NCI-H2196 treated with DMSO at 0.1 percent for 48 hours (cell line): ENCODE measurements around the gene EHD3.

Experiments
- DNase-seq: peaks from one replicate; lab custom pipeline; 2025; ENCODE audit not compliant: unreplicated experiment; lab: John Stamatoyannopoulos, UW

The EHD3 gene

DNA sequence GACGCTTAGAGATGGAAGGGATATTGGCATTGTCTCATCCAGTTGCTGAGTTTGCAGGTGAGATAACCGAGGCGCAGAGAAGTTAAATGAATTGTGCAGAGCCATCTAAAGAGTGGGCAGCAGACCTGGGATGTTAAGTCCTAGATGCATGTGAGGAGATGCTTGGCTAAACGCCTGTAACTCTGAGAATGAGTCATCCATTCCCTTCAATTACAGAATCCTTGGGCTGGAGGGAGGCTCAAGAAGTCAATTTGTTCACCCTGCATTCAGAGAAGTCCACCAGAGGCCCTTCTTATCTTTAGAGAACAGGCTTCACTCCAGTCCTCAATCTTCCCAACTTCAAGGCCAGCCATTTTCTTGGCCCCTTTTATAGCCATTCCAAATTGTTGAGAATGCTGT lies 1.6 kb downstream of the EHD3 start:
- DNase-seq: no peak

DNA sequence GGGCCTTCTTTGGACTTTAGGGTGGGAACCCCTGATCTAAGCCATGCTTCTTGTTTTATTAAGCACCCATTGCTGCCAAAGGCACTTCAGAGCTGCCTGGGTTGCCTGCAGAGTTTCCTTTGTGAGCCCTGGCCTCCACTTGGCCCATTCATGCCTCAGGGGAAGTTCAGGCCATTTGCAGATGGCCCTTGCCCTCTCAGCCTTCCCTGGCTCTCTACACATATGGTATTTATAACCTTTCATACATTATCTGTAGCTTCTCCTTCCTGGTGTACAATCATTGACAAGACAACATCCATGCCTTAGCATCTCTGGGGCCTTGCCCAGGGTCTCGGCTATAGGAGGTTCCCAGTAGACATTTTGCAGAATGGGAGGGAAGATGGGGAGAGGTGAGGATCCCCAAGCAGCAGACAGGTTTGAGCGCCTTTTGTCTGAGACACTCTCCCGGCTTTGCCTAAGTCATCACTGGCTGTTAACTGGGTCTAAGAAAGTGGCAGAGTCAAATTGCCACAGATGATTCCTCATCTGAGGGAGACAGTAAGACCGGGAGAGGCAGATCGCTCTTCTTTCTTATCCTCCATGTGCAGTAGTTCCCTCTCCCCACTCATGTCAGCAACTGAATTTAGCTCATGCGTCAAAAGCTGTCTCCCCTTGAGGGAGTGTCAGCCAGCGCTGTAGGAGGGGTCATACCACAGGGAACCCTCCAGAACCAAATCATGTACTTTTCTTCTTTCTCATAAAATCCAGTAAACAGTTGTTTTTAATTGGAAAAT lies 2.7 kb downstream of the EHD3 start:
- DNase-seq: no peak

DNA sequence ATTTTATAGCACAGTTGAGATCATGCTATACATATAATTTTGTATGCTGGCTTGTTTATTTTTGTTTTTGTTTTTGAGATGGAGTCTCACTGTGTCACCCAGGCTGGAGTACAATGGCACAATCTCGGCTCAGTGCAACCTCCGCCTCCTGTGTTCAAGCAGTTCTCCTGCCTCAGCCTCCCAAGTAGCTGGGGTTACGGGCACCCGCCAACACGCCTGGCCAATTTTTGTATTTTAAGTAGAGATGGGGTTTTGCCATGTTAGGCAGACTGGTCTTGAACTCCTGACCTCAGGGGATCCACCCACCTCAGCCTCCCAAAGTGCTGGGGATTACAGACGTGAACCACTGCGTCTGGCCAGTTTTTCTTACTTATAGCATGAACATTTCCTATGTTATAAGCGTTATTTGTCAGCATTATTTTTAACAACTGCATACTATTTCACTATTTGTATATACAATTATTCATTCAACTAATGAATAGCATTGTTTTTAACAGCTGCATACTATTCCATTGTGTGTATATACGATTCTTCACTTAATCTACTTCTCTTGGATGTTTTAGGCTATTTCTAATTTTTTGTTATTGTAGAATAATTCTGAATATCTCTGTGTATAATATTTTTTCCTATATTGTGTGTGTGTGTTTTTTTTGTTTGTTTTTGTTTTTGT lies 3.5 kb downstream of the EHD3 start:
- no peak for DNase-seq

DNA sequence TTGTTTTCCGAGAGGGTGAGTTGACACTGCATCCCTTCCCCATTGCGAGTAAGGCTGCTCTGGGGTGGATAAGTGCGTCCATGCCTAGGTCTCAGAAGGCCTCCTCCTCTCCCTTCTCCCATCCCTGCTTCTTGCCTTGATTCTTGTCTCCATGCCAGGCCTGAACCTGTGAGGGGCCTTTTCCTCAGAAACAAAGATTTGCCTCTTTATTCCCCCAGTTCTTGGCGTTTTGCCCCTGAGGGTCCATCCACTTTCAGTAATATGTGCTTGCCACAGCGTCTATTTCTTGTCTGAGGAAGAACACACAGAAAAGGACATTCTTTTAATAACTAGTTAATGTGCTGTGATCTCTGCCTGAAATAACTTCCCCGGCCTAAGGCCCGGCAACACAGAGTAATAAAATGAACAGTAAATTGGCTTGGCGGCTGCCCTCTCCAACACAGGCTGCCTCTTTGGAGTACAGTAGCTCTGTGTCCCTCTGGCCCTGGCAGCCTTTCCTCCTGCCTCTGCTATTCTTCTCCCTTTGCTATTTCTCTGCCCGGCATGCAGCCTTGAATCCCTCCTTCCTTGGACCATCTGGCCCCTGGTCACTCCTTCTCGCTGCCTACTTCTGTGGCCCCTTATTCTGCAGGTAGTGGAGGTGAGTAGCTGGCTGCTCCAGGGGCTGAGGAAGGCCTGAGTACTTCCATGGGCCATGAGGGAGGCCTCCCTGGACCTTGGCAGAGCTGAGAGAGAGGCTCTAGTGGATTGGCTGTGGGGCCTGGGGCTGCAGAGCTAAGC lies 4.4 kb downstream of the EHD3 start:
- no peak for DNase-seq

DNA sequence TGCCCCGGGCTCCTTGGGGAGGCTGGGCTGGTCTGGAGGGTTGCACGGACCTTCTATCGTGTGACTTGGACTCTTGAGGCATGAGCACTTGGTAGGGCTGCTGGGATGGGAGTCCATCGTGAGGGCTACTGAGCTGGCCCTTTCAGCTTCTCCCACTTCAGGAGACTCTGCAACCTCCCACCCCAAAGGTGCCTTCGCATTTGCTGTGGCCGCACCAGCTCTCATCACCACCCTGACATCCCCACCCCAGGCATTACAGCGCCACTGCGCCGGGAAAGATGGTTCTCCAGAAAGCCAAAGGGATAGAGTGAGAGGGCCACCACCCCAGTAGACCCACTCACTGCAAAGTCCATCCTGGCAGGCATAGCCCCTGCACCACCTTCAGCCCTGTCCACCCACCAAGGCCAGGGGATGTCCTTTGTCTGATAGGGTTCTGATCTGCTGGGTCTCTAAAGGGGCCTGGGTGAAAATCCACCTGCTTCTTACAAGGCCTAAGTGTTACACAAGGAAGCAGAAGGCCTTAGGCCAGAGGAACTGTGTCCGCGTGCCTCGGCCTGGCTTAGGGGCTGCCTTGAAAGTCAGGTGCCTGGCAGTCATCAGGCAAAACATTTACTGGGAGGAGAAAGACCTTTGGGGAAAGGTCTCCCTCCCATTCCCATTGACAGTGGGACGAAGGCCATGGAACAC lies 5.1 kb downstream of the EHD3 start:
- DNase-seq: no peak

DNA sequence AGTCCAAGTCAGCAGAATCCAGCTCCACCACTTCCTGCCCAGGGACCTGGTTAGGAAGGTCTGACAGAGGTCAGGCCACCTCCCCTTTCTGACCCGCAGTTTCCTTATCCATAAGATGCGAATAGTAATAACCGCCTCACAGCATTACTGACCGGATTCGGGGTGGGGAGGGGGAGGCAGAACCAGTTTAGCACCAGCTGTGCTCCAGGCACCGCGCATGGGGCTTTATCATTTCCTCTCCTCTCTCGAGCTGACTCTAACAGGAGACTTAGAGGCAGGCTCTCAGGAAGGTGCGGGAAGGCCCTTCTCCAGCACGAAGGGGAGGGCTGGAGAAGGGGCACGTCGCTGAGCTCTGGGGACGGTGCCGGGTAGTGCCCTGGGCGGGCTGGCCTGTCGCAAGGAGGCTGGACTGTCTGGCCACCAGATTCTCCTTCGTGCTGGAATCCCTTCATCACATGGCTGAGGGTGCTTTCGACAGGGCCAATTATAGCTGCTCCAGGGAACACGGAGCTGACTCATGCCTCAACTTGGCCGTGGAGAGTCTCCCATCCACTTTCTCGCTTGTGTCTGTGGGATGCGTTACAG lies 5.7 kb downstream of the EHD3 start:
- no peak for DNase-seq

DNA sequence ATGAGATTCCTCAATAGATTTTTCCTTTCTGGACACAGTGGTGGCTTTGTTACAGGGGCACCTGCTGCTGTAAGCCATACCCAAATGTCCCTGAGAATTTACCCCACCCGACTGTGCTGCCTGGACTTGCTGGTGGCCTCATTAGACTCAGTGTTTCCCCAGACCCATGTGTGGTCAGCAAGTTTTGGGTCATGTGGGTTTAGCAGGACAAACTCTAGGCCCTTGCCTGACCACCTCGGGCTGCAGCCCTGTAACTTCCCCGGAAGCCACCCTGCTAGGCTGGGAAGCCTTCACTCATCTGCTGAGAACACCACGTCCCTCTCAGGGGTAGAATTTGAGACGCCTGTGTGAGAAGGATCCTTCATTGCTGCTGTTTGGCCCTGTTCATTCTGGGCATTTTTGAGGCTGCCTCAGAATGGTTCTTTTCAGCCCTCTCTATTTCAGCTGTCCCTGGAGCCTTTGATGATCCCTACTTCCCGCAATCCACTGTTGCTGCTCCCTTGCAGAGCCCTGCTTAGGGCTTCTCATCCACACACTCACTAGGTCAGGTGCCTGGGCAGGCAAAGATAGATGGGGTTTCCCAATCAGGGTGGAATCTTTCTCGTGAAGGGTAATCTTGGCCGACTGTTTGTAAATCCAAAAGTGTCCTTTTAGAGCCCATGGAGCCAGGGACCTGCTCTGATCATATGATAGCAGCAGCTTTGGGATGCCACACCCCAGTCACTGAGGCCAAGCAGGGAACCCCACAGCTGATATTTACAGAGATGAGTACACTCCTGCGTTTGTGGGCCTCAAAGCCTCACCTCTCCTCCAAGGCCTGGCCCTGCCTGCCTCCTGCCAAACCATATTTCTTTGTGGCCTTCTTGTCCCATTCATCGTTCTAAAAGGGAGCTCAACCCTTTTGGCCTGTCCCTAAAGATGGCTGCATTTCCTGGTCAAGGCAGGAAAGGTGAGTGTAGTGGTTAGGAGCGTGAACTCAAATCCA lies 6.7 kb downstream of the EHD3 start:
- no peak for DNase-seq

DNA sequence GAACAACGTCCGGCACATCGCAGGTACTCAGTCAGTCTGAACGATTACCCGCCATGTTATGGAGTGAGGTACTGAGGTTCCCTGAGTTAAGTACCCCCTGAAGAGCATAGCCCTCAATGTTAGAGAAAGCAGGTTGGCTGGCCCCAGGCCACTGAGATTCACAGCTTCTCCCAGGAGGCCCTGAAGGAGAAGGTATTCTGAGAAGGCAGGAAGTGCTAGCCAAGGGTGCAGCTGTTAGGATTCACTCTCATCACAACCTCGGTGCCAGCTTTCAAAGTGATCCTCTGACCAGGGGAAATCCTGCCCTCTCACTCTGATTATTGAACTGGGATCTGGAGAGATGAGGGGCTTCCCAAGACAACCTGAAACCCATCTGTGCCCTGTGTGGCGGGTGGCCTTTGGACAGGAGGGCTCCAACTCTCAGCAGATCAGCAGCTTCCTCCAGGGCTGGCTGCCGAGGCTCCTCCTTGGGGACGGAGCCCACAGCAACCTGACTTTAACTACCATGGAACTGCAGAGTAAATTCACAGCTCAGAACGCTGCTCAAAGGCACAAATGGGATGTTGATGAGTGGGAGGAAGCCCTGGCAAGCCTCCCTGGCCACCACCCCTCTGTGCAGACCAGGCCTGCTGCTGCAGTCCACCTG lies 7.8 kb downstream of the EHD3 start:
- DNase-seq: no peak

DNA sequence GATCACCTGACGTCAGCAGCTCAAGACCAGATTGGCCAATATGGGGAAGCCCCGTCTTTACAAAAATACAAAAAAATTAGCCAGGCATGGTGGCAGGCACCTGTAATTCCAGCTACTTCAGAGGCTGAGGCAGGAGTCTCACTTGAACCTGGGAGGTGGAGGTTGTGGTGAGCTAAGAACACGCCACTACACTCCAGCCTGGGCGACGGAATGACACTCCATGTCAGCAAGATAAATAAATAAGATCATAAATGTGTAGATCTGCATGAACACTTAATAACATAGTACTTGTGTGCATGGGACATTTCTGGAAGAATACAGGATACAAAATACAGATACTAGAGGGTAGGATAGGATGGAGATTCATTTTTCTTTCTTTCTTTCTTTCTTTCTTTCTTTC lies 9.1 kb downstream of the EHD3 start:
- DNase-seq: no peak

DNA sequence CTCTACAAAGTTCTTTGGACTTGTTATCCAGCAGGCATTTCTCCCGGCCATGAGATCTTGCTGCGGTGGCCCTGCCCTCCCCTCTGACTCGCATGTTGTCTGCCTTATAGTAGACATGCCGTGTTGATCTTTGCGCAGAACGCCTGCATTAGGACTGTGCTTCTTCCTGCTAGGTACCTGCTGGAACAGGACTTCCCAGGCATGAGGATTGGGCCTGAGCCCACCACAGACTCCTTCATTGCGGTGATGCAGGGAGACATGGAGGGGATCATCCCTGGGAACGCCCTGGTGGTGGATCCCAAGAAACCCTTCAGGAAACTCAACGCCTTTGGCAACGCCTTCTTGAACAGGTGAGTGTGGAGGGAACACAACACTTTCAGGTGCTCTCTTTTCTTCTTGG lies 10.1 kb downstream of the EHD3 start:
- DNase-seq: no peak

DNA sequence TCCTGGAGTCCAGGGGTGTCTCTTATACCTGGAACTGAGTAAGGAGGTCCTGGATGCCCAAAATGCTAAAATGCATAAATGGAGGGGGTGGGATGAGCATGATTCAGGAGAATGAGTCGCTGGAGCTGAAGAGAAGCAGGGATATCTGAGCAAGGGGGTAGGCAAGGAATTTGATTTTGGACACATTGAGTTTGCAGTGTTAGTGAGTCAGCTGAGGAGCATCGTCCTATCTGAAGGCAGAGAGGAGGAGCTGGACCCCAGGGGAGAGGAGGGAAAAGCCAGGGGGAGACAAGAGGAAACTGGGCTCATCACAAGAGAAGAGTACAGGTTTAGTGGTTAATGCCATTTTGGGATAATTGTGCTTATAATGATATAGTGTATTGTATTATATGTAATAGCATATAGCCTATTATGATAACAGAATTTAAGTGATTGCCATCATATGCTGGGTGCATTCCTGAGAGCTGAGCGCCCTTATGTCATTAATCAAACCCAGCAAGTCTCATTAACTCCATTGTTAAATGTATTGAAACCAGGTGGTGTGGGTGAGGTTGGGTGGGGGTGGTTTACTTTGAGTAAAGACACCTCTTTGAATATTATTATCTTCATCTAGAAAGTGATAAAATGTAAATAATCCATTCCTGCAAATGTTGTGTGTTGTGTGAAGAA lies 12.4 kb downstream of the EHD3 start:
- no peak for DNase-seq

DNA sequence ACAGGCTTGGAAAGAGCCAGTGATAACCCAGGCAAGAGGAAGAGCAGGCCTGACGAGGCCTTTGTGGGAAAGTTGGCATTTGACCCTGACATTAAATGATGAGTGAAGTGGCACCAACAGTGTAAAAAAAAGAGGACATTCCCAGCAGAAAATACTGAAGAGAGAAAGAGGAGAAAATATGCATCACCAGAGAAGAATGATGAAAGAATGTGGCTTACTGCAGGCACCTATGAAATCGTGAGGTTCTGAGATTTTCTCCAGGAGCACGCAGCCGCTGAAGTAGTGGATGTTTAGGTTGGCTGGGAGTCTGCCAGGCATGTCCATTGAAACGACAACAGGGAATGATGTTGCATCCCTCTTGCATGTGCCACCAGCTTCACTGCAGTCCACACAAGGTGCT lies 13.8 kb downstream of the EHD3 start:
- DNase-seq: no peak

DNA sequence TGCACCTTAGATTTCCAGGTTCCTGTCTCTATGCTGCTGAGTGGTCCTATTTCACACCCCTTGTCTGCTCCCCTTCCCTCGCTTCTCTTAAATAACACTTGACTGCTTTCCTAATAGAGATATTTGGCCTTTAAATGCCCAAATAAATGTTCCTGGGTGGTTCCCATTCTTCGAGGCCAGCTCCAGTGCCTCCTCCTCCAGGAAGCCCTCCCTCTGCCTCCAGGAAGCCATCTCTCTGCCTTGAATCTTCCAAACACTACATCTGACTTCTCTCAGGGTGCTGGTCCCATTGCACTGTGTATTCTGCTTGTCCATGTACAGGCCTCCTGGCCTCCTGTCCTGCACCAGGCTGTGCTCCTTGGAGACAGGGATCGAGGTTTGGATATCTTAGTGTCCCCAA lies 14.2 kb downstream of the EHD3 start:
- DNase-seq: no peak

DNA sequence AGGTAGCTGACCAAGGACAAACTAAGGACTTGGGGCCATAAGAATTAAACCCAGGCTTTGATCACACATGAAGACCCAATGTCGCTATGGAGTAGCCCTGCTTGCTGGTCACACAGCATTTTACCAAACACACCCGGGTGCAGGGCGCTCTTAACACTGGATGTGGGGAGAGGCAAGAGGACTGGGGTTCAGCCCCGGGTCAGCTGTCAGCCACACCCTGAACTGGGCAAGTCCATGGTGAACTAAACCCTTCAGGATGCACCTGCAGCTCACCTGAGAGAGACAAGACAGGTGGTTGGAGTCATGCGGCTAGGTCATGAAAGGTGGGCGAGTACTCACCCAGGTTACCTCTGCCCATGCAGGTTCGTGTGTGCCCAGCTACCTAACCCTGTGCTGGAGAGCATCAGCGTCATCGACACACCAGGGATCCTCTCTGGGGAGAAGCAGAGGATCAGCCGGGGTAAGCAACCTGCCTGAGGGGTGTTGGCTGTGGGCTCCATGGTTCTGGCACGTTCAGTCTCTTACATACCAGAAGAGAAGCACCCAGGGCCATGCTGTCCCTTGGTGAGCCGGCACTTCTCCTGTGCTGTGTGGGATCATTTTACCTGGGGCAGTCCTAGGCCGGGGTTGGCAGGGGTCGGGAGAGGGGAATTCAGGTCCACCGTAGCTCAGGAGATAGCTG lies 15.2 kb downstream of the EHD3 start:
- DNase-seq: no peak

DNA sequence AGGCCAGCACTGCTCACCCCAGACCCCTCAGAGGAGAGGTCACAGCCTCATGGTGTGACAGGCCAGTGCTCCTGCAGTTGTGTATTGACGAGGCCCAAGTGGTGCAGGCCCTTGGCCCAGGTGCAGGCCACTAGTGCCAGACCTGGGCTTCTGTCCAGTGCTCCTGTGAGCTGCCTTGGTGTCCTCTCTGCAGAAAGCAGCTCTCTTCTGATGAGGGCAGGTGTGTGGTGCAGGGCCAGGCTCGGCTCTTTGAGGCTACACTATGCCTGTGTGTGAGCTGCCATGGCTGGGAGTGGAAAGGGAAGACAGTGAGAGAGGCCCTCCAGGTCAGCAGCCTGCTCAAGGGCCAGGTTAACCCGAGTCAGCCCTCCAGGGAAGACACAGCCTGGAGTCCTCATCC lies 17.1 kb downstream of the EHD3 start:
- no peak for DNase-seq

DNA sequence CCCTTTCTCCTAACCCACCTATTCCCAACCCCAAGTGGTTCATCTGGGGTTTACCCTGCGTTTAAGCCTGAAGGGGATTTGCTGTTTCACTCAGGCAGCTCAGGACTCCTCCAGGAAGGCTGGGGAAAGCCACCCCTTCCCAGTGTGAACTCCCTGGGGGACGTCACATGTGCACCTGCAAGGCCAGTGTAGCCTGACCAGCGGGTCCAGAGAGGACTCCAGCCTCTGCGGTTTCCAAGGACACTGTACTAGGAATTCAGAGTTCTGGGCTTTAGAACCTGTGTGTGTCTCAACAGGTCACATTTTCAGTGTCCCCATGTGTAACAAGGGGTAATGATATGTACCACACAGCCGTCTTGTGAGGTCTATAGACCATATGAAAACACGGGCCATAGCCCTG lies 17.9 kb downstream of the EHD3 start:
- DNase-seq: no peak

DNA sequence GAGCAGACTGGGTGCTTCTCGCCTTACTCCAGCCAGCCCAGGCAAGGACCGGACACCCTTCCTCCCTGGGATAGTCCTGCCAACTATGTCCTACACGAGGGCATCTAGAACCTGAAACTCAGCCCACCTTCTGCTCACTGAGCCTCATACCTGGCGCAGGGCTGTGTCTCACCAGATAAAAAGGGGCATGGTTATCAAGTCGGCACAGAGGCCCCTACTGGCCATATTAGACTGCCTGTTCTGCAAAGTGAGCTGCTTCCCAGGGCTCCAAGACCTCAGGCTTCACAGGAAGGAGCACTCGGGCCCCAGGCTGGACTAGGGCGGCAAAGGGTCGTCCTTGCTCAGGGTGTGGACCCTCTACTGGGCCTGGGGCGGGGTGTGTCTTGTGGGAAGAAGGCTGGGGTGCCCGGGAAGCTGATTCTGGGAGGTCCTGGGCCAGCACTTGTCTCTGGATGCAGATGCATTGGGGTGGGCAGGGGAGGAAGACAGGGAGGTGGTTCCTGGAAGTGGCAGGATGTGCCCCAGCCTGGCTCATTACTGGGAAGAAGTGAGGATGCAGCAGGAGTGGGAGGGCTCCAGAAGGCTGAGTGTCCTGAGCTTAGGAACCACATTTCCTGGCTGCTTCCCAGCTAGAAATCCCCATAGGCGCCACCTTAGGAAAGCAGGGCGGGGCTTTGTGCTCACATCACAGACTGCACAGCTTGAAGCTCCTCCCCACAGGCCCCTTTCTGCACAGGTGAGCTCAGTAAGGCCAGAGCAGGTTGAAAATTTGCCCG lies 19.6 kb downstream of the EHD3 start:
- no peak for DNase-seq
